ENCODE data around the gene ALPK1. TPM values are rescaled to one million over a fixed set of nuclear protein-coding genes. Genes with fewer than 3 reads are reported as not detected.

The ALPK1 gene
- total RNA-seq, 1 experiment from 2014 or later: 0.17 TPM

GRCh38 chr4:112270640-112271421 is 26.3 kb upstream of the ALPK1 start:
- Histone ChIP-seq H3K23ac (ENCODE audit: insufficient read length, low read depth, low read length) (no peak overlapping the region), H4K8ac (replicated peaks; ENCODE audit: insufficient read length, low read depth, low read length) (no peak overlapping the region), H3K4me2 (ENCODE audit: insufficient read depth, insufficient read length, low read length) (no peak overlapping the region), H3K4me1 (ENCODE audit: insufficient read depth, low read length) (peaks cover 5% of the 10 kb centered on the region; the same call in 1 of the 2 replicates), H3K14ac (ENCODE audit: insufficient read depth, low read length) (no peak overlapping the region), H3K9me3 (ENCODE audit: control insufficient read depth, low read depth, low read length) (no peaks in the 10 kb centered on the region), H3K27me3 (ENCODE audit: insufficient read depth, low read length) (no peaks in the 10 kb centered on the region), H4K20me1 (ENCODE audit: control insufficient read depth, insufficient read depth, insufficient read length) (no peaks in the 10 kb centered on the region), H3T11ph (ENCODE audit: low read length) (no peak overlapping the region), H4K5ac (ENCODE audit: insufficient read length, low read depth, low read length) (no peak overlapping the region), H4K91ac (ENCODE audit: insufficient read length, low read depth, low read length) (no peak overlapping the region), H3K23me2 (ENCODE audit: insufficient read length, low read depth, low read length, poor library complexity, severe bottlenecking) (no peaks in the 10 kb centered on the region), H3K79me1 (ENCODE audit: insufficient read depth, low read depth, low read length, poor library complexity, severe bottlenecking) (no peaks in the 10 kb centered on the region), H3K56ac (ENCODE audit: insufficient read length, low read depth, low read length) (no peak overlapping the region), H3K9ac (ENCODE audit: extremely low read depth, insufficient read length, low read length) (no peak overlapping the region), H3K27ac (ENCODE audit: insufficient read length, low read depth, low read length) (no peak overlapping the region), H3K79me2 (ENCODE audit: insufficient read depth, low read length) (no peaks in the 10 kb centered on the region), H2AK5ac (ENCODE audit: insufficient read length, low read length) (no peak overlapping the region), H2BK20ac (ENCODE audit: low read depth, low read length, poor library complexity, severe bottlenecking) (no peak overlapping the region), H2BK12ac (ENCODE audit: insufficient read length, low read depth, low read length) (no peak overlapping the region), H2BK120ac (ENCODE audit: low read depth, low read length, poor library complexity, severe bottlenecking) (no peak overlapping the region), H3K18ac (ENCODE audit: insufficient read length, low read depth, low read length) (no peak overlapping the region), H2BK5ac (ENCODE audit: insufficient read length, low read length) (no peak overlapping the region), H2BK15ac (ENCODE audit: low read depth, low read length) (no peak overlapping the region), H2AFZ (ENCODE audit: low read length) (no peak overlapping the region), H3K4ac (ENCODE audit: low read depth, low read length) (no peak overlapping the region)
- WGBS (ENCODE audit: extremely low coverage, insufficient read length, low lambda C conversion rate): no CpG with 5 or more reads among the region's 8 CpGs
- DNase-seq: no peak
- H3K4me3 Mint-ChIP-seq: no peak overlapping the region
- peaks cover 4 to 8% of the 10 kb centered on the region in 2 experiments; a peak in 4 of 5 replicates for H3K9me3 Mint-ChIP-seq
- no peaks in the 10 kb centered on the region for H3K27me3 Mint-ChIP-seq (ENCODE audit: low read depth)
- TF ChIP-seq CTCF (conservative IDR thresholded peaks at IDR 0.05): no peak
- H3K4me1 Mint-ChIP-seq: peaks cover 20% of the 10 kb centered on the region in 2 experiments
- peaks cover 15 to 34% (median 23%) of the 10 kb centered on the region in 3 experiments; a peak in 6 of 7 replicates for H3K36me3 Mint-ChIP-seq (ENCODE audit: insufficient read depth in 1 of 3, low read depth in 3 of 3)
- no peak overlapping the region; a peak in 3 of 7 replicates for H3K27ac Mint-ChIP-seq

Measured in H9 (cell line).